Suprapubic skin (tissue), 4 donors: ENCODE results near the gene IL22RA2.
"Not testable (repeated sequence)": the region's sequence is repeated elsewhere in the genome, so short reads cannot be mapped to it uniquely, and the experiment has no call there.

Experiments
- CTCF ChIP-seq, 2 donors: fragments of 200-600 bp in 1 of 2; fragments of 450-650 bp in 1 of 2; sonication (generic) in 1 of 2; IDR thresholded peaks; one replicate each; pipeline ENCODE4 v1.5.1; 2016 to 2019; ENCODE audit warnings: antibody characterized with exemption in 2 of 2, mild to moderate bottlenecking in 1 of 2, moderate library complexity in 1 of 2
- EP300 ChIP-seq: sonication (generic); formaldehyde crosslinking; IDR thresholded peaks from one replicate; pipeline ENCODE4 v1.6.1; 2017; ENCODE audit warnings: antibody characterized with exemption
- POLR2A ChIP-seq, 2 donors: fragments of 450-650 bp; IDR thresholded peaks; one replicate each; pipeline ENCODE4 v1.6.1; 2017; ENCODE audit warnings: antibody characterized with exemption in 2 of 2, mild to moderate bottlenecking in 2 of 2, moderate library complexity in 2 of 2
- POLR2AphosphoS5 ChIP-seq, 3 donors: sonication (generic); formaldehyde crosslinking; IDR thresholded peaks; one replicate each; pipeline ENCODE4 v1.6.1; 2017; ENCODE audit warnings: antibody characterized with exemption in 3 of 3

GRCh38 chr6:137215630-137216029, 42.2 kb upstream of the IL22RA2 start:
- TF ChIP-seq CTCF (IDR thresholded peaks at IDR 0.05); POLR2A (IDR thresholded peaks at IDR 0.05); POLR2AphosphoS5 (IDR thresholded peaks at IDR 0.05); EP300: not testable (repeated sequence)
